Neural progenitor cell (in vitro differentiated cells): Measurements from ENCODE around the gene HSP90B1. TPM values are rescaled to one million over a fixed set of nuclear protein-coding genes. Genes with fewer than 3 reads are reported as not detected.

ENCODE experiments used
- DNase-seq: peaks from one replicate; pipeline ENCODE4 v3.0.0-alpha.2; 2016; ENCODE audit warnings: low spot score
- H2AFZ ChIP-seq: fragments of 200-600 bp; sonication (generic); replicated peaks from 2 replicates; pipeline ENCODE4 v1.6.1; 2016; ENCODE audit warnings: antibody characterized with exemption
- H3F3A ChIP-seq: fragments of 200-600 bp; sonication (generic); 2 replicates; pipeline ENCODE4 v1.6.1; 2016; ENCODE audit warnings: antibody characterized with exemption, low read depth
- H3K27ac ChIP-seq: fragments of 200-600 bp; sonication (generic); 2 replicates; pipeline ENCODE4 v1.5.1; 2016; ENCODE audit warnings: mild to moderate bottlenecking
- H3K27me3 ChIP-seq: fragments of 200-600 bp; sonication (generic); 2 replicates; pipeline ENCODE4 v1.6.1; 2016; ENCODE audit warnings: mild to moderate bottlenecking, moderate library complexity
- H3K36me3 ChIP-seq: fragments of 200-600 bp; sonication (generic); 2 replicates; pipeline ENCODE4 v1.5.1; 2016
- H3K4me1 ChIP-seq: fragments of 200-600 bp; sonication (generic); 2 replicates; pipeline ENCODE4 v1.6.1; 2016; ENCODE audit warnings: mixed run types
- H3K4me2 ChIP-seq: fragments of 200-600 bp; sonication (generic); 2 replicates; pipeline ENCODE4 v1.6.1; 2016
- H3K4me3 ChIP-seq: fragments of 200-600 bp; sonication (generic); 2 replicates; pipeline ENCODE4 v1.5.1; 2016
- H3K79me2 ChIP-seq: fragments of 200-600 bp; sonication (generic); 2 replicates; pipeline ENCODE4 v1.6.1; 2016; ENCODE audit warnings: low read depth
- H3K9ac ChIP-seq: fragments of 200-600 bp; sonication (generic); 2 replicates; pipeline ENCODE4 v1.6.1; 2016
- H3K9me3 ChIP-seq: fragments of 200-600 bp; sonication (generic); 2 replicates; pipeline ENCODE4 v1.5.1; 2016; ENCODE audit warnings: low read depth
- H4K20me1 ChIP-seq: fragments of 200-600 bp; sonication (generic); 2 replicates; pipeline ENCODE4 v1.6.1; 2016; ENCODE audit warnings: low read depth
- H3K27ac Mint-ChIP-seq: 3 replicates; pipeline ENCODE4 v1.8.0; 2021; ENCODE audit warnings: mixed read lengths
- H3K27me3 Mint-ChIP-seq: 2 replicates; pipeline ENCODE4 v1.8.0; 2022; ENCODE audit warnings: low read depth, mild to moderate bottlenecking, inconsistent platforms, moderate library complexity, mixed read lengths; ENCODE audit not compliant: insufficient read depth
- H3K36me3 Mint-ChIP-seq: 3 replicates; pipeline ENCODE4 v1.8.0; 2021; ENCODE audit warnings: mixed read lengths
- H3K4me1 Mint-ChIP-seq: 3 replicates; pipeline ENCODE4 v1.8.0; 2021; ENCODE audit warnings: mixed read lengths
- H3K4me3 Mint-ChIP-seq: 3 replicates; pipeline ENCODE4 v1.8.0; 2021; ENCODE audit warnings: mild to moderate bottlenecking, moderate library complexity, mixed read lengths
- H3K9me3 Mint-ChIP-seq: 3 replicates; pipeline ENCODE4 v1.8.0; 2020; ENCODE audit warnings: mixed read lengths
- EZH2 ChIP-seq: fragments of 200-600 bp; sonication (generic); IDR thresholded peaks from 2 replicates; pipeline ENCODE4 v1.6.1; 2017; ENCODE audit warnings: antibody characterized with exemption, mild to moderate bottlenecking, moderate library complexity
- EZH2phosphoT487 ChIP-seq: fragments of 200-600 bp; sonication (generic); IDR thresholded peaks from 2 replicates; pipeline ENCODE4 v1.6.1; 2017; ENCODE audit warnings: antibody characterized with exemption
- total RNA-seq: library from RNA; depleted of rRNA; stranded (reverse); fragments of >200 nt; gene quantifications from 2 replicates; pipeline ENCODE4 v1.2.3, GENCODE V29; 2015; ENCODE audit warnings: low replicate concordance
- TF ChIP-seq, protein P1 (sequence below): fragments of 200-600 bp; sonication (generic); IDR thresholded peaks from 2 replicates; pipeline ENCODE4 v1.5.1; 2017; ENCODE audit warnings: antibody characterized with exemption, mild to moderate bottlenecking

Gene HSP90B1
- total RNA-seq, 1 donor from 2014 or later: 588 TPM

DNA sequence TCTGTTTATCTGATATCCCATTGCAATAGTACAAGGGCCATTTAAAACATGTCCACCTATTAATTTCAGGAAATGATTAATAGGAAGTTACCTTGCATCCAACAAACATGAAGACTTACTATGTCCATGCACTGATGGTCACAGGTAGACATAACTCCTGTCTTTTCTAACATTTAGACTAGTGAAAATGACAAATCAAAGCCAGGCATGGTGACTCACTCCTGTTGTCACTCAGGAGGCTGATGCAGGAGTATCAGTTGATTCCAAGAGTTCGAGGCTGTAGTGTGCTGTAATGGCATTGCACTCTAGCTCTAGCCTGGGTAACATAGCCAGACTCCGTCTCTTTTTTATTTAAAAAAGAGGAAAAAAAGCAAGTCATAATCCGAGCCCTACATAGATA is 14.8 kb downstream of the HSP90B1 start:
- Mint-ChIP-seq H3K36me3 (peaks cover 57% of the 10 kb centered on the region), H3K27me3 (no peaks in the 10 kb centered on the region), H3K27ac (no peak overlapping the region), H3K4me1 (no peaks in the 10 kb centered on the region), H3K4me3 (no peak overlapping the region), H3K9me3 (no peaks in the 10 kb centered on the region)
- no peak overlapping the region for H2AFZ ChIP-seq
- peaks cover 43% of the 10 kb centered on the region for H3K36me3 ChIP-seq
- H3K27ac ChIP-seq: no peak overlapping the region
- H3K4me1 ChIP-seq: no peaks in the 10 kb centered on the region
- H3K79me2 ChIP-seq: peaks cover 8% of the 10 kb centered on the region
- H3K4me2 ChIP-seq: no peak overlapping the region
- no peaks in the 10 kb centered on the region for H3K9me3 ChIP-seq
- H4K20me1 ChIP-seq: peaks cover 3% of the 10 kb centered on the region
- TF ChIP-seq EZH2 (no peak), EZH2phosphoT487 (no peak)
- TF ChIP-seq, protein P1, sequence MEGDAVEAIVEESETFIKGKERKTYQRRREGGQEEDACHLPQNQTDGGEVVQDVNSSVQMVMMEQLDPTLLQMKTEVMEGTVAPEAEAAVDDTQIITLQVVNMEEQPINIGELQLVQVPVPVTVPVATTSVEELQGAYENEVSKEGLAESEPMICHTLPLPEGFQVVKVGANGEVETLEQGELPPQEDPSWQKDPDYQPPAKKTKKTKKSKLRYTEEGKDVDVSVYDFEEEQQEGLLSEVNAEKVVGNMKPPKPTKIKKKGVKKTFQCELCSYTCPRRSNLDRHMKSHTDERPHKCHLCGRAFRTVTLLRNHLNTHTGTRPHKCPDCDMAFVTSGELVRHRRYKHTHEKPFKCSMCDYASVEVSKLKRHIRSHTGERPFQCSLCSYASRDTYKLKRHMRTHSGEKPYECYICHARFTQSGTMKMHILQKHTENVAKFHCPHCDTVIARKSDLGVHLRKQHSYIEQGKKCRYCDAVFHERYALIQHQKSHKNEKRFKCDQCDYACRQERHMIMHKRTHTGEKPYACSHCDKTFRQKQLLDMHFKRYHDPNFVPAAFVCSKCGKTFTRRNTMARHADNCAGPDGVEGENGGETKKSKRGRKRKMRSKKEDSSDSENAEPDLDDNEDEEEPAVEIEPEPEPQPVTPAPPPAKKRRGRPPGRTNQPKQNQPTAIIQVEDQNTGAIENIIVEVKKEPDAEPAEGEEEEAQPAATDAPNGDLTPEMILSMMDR: no peak
- H3K9ac ChIP-seq: no peak overlapping the region
- H3K27me3 ChIP-seq: no peaks in the 10 kb centered on the region
- no peak for DNase-seq
- H3F3A ChIP-seq: peaks cover 52% of the 10 kb centered on the region
- H3K4me3 ChIP-seq: no peak overlapping the region

DNA sequence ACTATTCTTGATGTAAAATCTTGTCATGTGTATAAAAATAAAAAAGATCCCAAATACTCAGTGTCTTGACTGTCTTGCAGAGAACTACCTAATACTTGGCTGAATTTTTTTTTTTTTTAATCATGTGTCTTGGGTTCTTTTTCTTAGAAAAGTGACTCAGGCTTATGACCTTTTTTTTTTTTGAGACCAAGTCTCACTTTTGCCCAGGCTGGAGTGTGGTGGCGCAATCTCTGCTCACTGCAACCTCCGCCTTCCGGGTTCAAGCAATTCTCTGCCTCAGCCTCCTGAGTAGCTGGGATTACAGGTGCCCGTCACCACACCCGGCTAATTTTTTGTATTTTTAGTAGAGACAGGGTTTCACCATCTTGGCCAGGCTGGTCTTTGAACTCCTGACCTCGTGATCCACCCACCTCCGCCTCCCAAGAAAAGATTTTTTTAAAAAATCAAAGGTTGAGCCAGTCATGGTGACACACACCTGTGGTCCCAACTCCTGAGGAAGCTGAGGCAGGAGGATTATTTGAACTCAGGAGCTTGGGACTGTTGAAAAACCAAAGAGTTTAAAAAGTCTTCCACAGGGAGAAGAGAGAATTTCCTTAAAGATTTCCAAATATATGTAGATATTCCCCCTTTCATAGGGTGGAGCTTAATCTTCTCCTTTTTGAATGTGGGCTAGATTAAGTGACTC is 17.8 kb downstream of the HSP90B1 start:
- H3K9me3 ChIP-seq: no peaks in the 10 kb centered on the region
- DNase-seq: no peak
- H3K27me3 Mint-ChIP-seq: no peaks in the 10 kb centered on the region
- no peak overlapping the region for H3K9ac ChIP-seq
- H3F3A ChIP-seq: peaks cover 69% of the 10 kb centered on the region
- TF ChIP-seq, protein P1: no peak
- no peak for TF ChIP-seq EZH2phosphoT487
- no peak for TF ChIP-seq EZH2
- H3K4me1 ChIP-seq: no peaks in the 10 kb centered on the region
- H3K9me3 Mint-ChIP-seq: no peaks in the 10 kb centered on the region
- no peak overlapping the region for H3K4me3 ChIP-seq
- H3K27ac ChIP-seq: peak overlapping the region; percentile 11
- no peak overlapping the region for H3K4me3 Mint-ChIP-seq
- no peak overlapping the region for H3K4me2 ChIP-seq
- no peak overlapping the region for H3K27ac Mint-ChIP-seq
- peaks cover 27% of the 10 kb centered on the region for H3K79me2 ChIP-seq
- H3K4me1 Mint-ChIP-seq: no peaks in the 10 kb centered on the region
- no peaks in the 10 kb centered on the region for H3K27me3 ChIP-seq
- H4K20me1 ChIP-seq: peaks cover 10% of the 10 kb centered on the region
- peaks cover 47% of the 10 kb centered on the region for H3K36me3 Mint-ChIP-seq
- no peak overlapping the region for H2AFZ ChIP-seq
- peaks cover 12% of the 10 kb centered on the region for H3K36me3 ChIP-seq

DNA sequence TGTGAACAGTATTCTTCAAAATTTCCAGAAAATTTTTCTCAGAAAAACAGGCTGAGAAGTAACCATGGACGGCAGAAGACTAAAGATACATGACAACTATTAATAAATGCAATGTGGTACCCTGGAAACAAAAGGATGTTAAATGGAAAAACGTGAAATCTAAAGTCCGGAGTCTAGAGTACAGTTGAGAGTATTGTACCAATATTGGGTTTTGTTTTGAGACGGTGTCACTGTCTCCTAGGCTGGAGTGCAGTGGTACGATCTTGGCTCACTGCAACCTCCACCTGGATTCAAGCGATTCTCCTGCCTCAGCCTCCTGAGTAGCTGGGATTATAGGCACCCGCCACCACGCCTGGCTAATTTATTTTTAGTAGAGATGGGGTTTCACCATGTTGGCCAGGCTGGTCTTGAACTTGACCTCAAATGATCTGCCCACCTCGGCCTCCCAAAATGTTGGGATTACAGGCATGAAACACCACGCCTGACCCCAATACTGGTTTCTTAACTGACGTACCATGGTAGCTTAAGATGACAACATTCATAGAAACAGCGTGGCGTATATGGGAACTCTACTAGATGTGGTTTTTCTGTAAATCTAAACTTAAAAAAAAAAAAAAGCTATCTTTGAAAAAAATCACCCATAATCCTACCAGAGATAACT is 18.7 kb downstream of the HSP90B1 start:
- Histone ChIP-seq H3K36me3 (peaks cover 10% of the 10 kb centered on the region), H3F3A (peaks cover 70% of the 10 kb centered on the region), H3K4me1 (no peaks in the 10 kb centered on the region), H3K4me2 (no peak overlapping the region), H2AFZ (no peak overlapping the region), H4K20me1 (peaks cover 10% of the 10 kb centered on the region), H3K9ac (no peak overlapping the region), H3K79me2 (peaks cover 34% of the 10 kb centered on the region), H3K27ac (peak overlapping the region; percentile 11), H3K27me3 (no peaks in the 10 kb centered on the region), H3K4me3 (no peak overlapping the region), H3K9me3 (no peaks in the 10 kb centered on the region)
- no peaks in the 10 kb centered on the region for H3K9me3 Mint-ChIP-seq
- no peak overlapping the region for H3K4me3 Mint-ChIP-seq
- TF ChIP-seq, protein P1: no peak
- TF ChIP-seq EZH2phosphoT487 (no peak), EZH2 (no peak)
- H3K4me1 Mint-ChIP-seq: no peaks in the 10 kb centered on the region
- no peaks in the 10 kb centered on the region for H3K27me3 Mint-ChIP-seq
- H3K36me3 Mint-ChIP-seq: peaks cover 43% of the 10 kb centered on the region
- no peak for DNase-seq
- H3K27ac Mint-ChIP-seq: no peak overlapping the region
